Right lobe of liver (tissue), 6 donors: Measurements from ENCODE around the gene TENM4. TPM values are rescaled to one million over a fixed set of nuclear protein-coding genes. Genes with fewer than 3 reads are reported as not detected.

Source experiments
- ATAC-seq, 4 donors: fragments of 200-7000 bp; cut with Tn5 transposase; one replicate each; pipeline ENCODE4 v1.9.1; 2020; ENCODE audit warnings: mild to moderate bottlenecking in 4 of 4, moderate library complexity in 4 of 4
- DNase-seq, 3 donors: peaks; one replicate each; pipeline ENCODE4 v3.0.0-alpha.2; 2020
- H3K27ac ChIP-seq, 3 donors: fragments of 200-600 bp; one replicate each; pipeline ENCODE4 v1.8.0; 2022
- H3K27me3 ChIP-seq, 2 donors: fragments of 200-600 bp; one replicate each; pipeline ENCODE4 v1.8.0; 2022
- H3K36me3 ChIP-seq, 4 donors: fragments of 200-600 bp; sonication (generic) in 1 of 4; one replicate each; pipeline versions ENCODE4 v1.5.1 to v1.8.0; 2017 to 2022; ENCODE audit warnings: control low read depth in 1 of 4
- H3K4me1 ChIP-seq, 4 donors: fragments of 200-600 bp; sonication (generic) in 1 of 4; one replicate each; pipeline versions ENCODE4 v1.5.1 to v1.8.0; 2017 to 2022; ENCODE audit warnings: control low read depth in 1 of 4
- H3K4me3 ChIP-seq, 3 donors: fragments of 200-600 bp; one replicate each; pipeline ENCODE4 v1.8.0; 2022
- H3K9me3 ChIP-seq, 4 donors: fragments of 200-600 bp; sonication (generic) in 1 of 4; one replicate each; pipeline versions ENCODE4 v1.5.1 to v1.8.0; 2017 to 2022; ENCODE audit warnings: control low read depth in 1 of 4
- CTCF ChIP-seq, 4 donors: fragments of 200-600 bp in 3 of 4; fragments of 450-650 bp in 1 of 4; IDR thresholded peaks; one replicate each; pipeline versions ENCODE4 v1.5.1 to v1.8.0; 2016 to 2022; ENCODE audit warnings: antibody characterized with exemption in 4 of 4, mild to moderate bottlenecking in 2 of 4
- POLR2A ChIP-seq: fragments of 450-650 bp; IDR thresholded peaks from one replicate; pipeline ENCODE4 v1.6.1; 2017; ENCODE audit warnings: antibody characterized with exemption, mild to moderate bottlenecking
- WGBS: methylation state at CpG from one replicate; pipeline ENCODE4 v1.1.6; 2018; ENCODE audit warnings: low coverage, low lambda C conversion rate; ENCODE audit not compliant: insufficient coverage; ENCODE audit errors: missing lambda C conversion rate; 5-methylcytosine and 5-hydroxymethylcytosine counted together
- intact Hi-C, 2 donors: fragments of 100-400 bp; cut with DNase I; formaldehyde crosslinking; loops; one replicate each; pipeline versions ENCODE4 v1.11.2 to v1.14.1; 2022
- total RNA-seq, 6 experiments: library from RNA; depleted of rRNA in 2 of 6; stranded (reverse); fragments of >200 nt in 2 of 6; fragmentation: NEBNext Ultra II Directional in 3 of 6; extraction: Animal tissue kit (Norgen Biotek cat#: 25700) in 3 of 6; gene quantifications; one replicate each; pipeline versions ENCODE4 v1.1.0 to v1.2.4, GENCODE V29; 2016 to 2023
- donor health status: DM: no; HTN: yes; CAD: no.
- donor health status: DM: no; HTN: no; CAD: no.
- donor health status: DM: no; HTN: no; CAD: no.
- donor health status: DM: no; HTN: yes; CAD: no.
- donor health status: DM: no; HTN: yes; CAD: no.

TENM4 gene
- total RNA-seq, 6 experiments from 2014 or later, result 0.04 to 0.58 (median 0.14) TPM; not detected in 2

- DNase-seq (peak; percentile 33 to 78 (median 63)), ATAC-seq (peak; percentile 44 to 67 (median 55))
- intact Hi-C loops, result no loop called here
- no peaks in the 10 kb centered on the region for H3K27me3 ChIP-seq
- H3K4me3 ChIP-seq, result no peak overlapping the region
- peak overlapping the region in 2 of 3 donors; percentile 46 to 59 for H3K27ac ChIP-seq
- WGBS, result 20% methylated on average over 6 of the region's 6 CpGs
- H3K4me1 ChIP-seq, result peaks cover 0 to 34% (median 18%) of the 10 kb centered on the region in 4 donors
- no peaks in the 10 kb centered on the region for H3K36me3 ChIP-seq
- no peaks in the 10 kb centered on the region for H3K9me3 ChIP-seq
- TF ChIP-seq CTCF (IDR thresholded peaks at IDR 0.05) (no peak), POLR2A (no peak)
Observed at GRCh38 chr11:79045800-79046304, 395.0 kb downstream of the TENM4 start.

GRCh38 chr11:79045018-79045799 is 395.6 kb downstream of the TENM4 start:
- Histone ChIP-seq H3K36me3 (no peaks in the 10 kb centered on the region), H3K27ac (peak overlapping the region in 2 of 3 donors; percentile 46 to 59), H3K4me1 (peaks cover 0 to 31% (median 14%) of the 10 kb centered on the region in 4 donors), H3K4me3 (no peak overlapping the region), H3K9me3 (no peaks in the 10 kb centered on the region), H3K27me3 (no peaks in the 10 kb centered on the region)
- WGBS, result 19% methylated on average over 10 of the region's 10 CpGs
- DNase-seq (peak; percentile 51 to 80 (median 65)), ATAC-seq (peak; percentile 60 to 80 (median 68))
- intact Hi-C loops, result no loop called here
- TF ChIP-seq CTCF (IDR thresholded peaks at IDR 0.05), result no peak
- peak; percentile 53 for TF ChIP-seq POLR2A

GRCh38 chr11:79044201-79044600 is 396.6 kb downstream of the TENM4 start:
- H3K36me3 ChIP-seq, result no peaks in the 10 kb centered on the region
- H3K9me3 ChIP-seq, result no peaks in the 10 kb centered on the region
- TF ChIP-seq POLR2A, result no peak
- no peak for TF ChIP-seq CTCF (IDR thresholded peaks at IDR 0.05)
- H3K27me3 ChIP-seq, result no peaks in the 10 kb centered on the region
- intact Hi-C loops, result no loop called here
- no peak overlapping the region for H3K27ac ChIP-seq
- H3K4me3 ChIP-seq, result no peak overlapping the region
- DNase-seq, result no peak
- ATAC-seq, result no peak
- no CpG with 5 or more reads among the region's 2 CpGs for WGBS
- peaks cover 0 to 22% (median 8%) of the 10 kb centered on the region in 4 donors for H3K4me1 ChIP-seq

- Histone ChIP-seq H3K4me3 (no peak overlapping the region), H3K36me3 (no peaks in the 10 kb centered on the region), H3K9me3 (no peaks in the 10 kb centered on the region), H3K27me3 (no peaks in the 10 kb centered on the region), H3K4me1 (peaks cover 0 to 20% (median 6%) of the 10 kb centered on the region in 4 donors), H3K27ac (no peak overlapping the region)
- intact Hi-C loops, result no loop called here
- no peak for TF ChIP-seq CTCF (IDR thresholded peaks at IDR 0.05)
- ATAC-seq (peak in 1 of 4 donors; percentile 24), DNase-seq (no peak)
- 40% methylated on average over 3 of the region's 3 CpGs for WGBS
Observed at GRCh38 chr11:79043726-79044125, 397.1 kb downstream of the TENM4 start.
